ENCODE data around the gene KRT9.

KRT9 gene

GRCh38 chr17:41521574-41522261 lies 50.1 kb downstream of the KRT9 start:
- Histone ChIP-seq H3K4me3 (ENCODE audit: low read length) (no peak overlapping the region), H3K4me1 (ENCODE audit: insufficient read depth, low read length) (no peaks in the 10 kb centered on the region), H3K36me3 (ENCODE audit: insufficient read depth, low read length) (no peaks in the 10 kb centered on the region), H2AFZ (ENCODE audit: low read depth, low read length) (no peak overlapping the region), H3K27me3 (ENCODE audit: insufficient read depth, low read length) (peaks cover 17% of the 10 kb centered on the region), H3K9me3 (ENCODE audit: low read length) (no peaks in the 10 kb centered on the region)

- Histone ChIP-seq H3K27me3 (ENCODE audit: insufficient read depth, low read length) (peaks cover 12% of the 10 kb centered on the region), H3K4me3 (ENCODE audit: low read length) (no peak overlapping the region), H3K4me1 (ENCODE audit: insufficient read depth, low read length) (no peaks in the 10 kb centered on the region), H3K9me3 (ENCODE audit: low read length) (no peaks in the 10 kb centered on the region), H3K36me3 (ENCODE audit: insufficient read depth, low read length) (no peaks in the 10 kb centered on the region), H2AFZ (ENCODE audit: low read depth, low read length) (no peak overlapping the region)
These were observed 50.9 kb downstream of the KRT9 start for GRCh38 chr17:41520821-41521521.

GRCh38 chr17:41519501-41520224 lies 52.2 kb downstream of the KRT9 start:
- H3K36me3 ChIP-seq (ENCODE audit: insufficient read depth, low read length) = no peaks in the 10 kb centered on the region
- H3K4me1 ChIP-seq (ENCODE audit: insufficient read depth, low read length) = no peaks in the 10 kb centered on the region
- H3K9me3 ChIP-seq (ENCODE audit: low read length) = no peaks in the 10 kb centered on the region
- H2AFZ ChIP-seq (ENCODE audit: low read depth, low read length) = no peak overlapping the region
- H3K4me3 ChIP-seq (ENCODE audit: low read length) = no peak overlapping the region
- peaks cover 6% of the 10 kb centered on the region for H3K27me3 ChIP-seq (ENCODE audit: insufficient read depth, low read length)

DNA sequence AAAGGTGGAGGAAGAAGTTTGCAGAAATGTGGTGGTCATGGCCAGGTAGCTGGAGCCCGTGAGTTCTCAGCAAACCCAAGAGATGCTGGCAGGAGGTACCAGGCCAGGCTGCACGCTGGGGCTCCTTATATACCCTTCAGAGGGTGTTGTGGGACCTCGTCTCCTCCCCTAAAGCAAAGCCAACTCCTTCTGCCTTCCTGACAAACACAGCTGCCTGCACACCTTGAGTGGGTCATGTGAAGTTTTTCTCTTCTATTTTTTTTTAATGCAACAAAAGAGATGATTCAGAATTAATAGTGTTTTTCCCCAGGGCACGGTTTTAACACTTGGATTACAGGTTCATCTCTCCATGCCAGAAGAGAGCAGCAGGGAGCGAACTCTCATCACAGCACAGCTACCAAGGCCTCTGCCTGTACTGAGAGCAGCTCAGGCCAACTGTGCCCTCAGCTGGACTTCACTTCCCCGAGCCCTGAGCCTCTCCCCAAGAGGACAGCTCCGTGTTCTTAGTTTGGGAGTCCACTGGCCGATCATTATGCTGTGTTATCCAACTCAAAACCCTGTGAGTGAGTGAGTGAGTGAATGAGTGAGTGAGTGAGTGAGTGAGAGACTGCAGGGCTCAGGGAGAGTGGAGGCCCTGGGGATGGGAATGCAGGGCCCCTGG lies 52.9 kb downstream of the KRT9 start, which contains the start of gene KRT15:
Gene KRT15, minus strand, starts transcription at position 102 of the 661 bp plus-strand sequence. Its CDS starts 63 bp downstream, at position 39.
- H3K36me3 ChIP-seq (ENCODE audit: insufficient read depth, low read length) = no peaks in the 10 kb centered on the region
- H3K4me3 ChIP-seq (ENCODE audit: low read length) = no peak within 1 kb of the TSS
- H3K9me3 ChIP-seq (ENCODE audit: low read length) = no peaks in the 10 kb centered on the region
- H3K27me3 ChIP-seq (ENCODE audit: insufficient read depth, low read length) = peaks cover 6% of the 10 kb centered on the region
- no peaks in the 10 kb centered on the region for H3K4me1 ChIP-seq (ENCODE audit: insufficient read depth, low read length)
- no peak within 1 kb of the TSS for H2AFZ ChIP-seq (ENCODE audit: low read depth, low read length)

DNA sequence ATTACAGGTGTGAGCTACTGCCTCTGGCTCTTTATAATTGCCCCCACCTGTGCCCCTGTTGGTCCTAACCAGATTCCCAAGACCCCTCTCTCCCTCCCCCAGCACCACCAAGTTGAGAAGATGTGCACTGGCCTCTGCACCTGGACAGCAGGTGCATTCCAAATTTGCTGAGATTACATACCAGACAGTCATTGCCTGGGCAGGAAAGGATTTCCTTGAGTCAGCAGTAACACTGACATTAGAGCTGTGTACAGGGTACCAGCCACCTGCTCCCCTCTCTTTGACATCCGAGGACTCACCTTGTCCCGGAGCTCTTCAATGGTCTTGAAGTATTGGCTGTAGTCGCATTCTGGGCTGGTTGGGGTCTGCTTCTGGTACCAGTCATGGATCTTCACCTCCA lies 53.8 kb downstream of the KRT9 start:
- Histone ChIP-seq H3K4me1 (ENCODE audit: insufficient read depth, low read length) (no peaks in the 10 kb centered on the region), H3K9me3 (ENCODE audit: low read length) (no peaks in the 10 kb centered on the region), H2AFZ (ENCODE audit: low read depth, low read length) (no peak overlapping the region), H3K4me3 (ENCODE audit: low read length) (no peak overlapping the region), H3K36me3 (ENCODE audit: insufficient read depth, low read length) (no peaks in the 10 kb centered on the region), H3K27me3 (ENCODE audit: insufficient read depth, low read length) (peaks cover 6% of the 10 kb centered on the region)

GRCh38 chr17:41516830-41517283 lies 55.0 kb downstream of the KRT9 start:
- H3K9me3 ChIP-seq (ENCODE audit: low read length) = no peaks in the 10 kb centered on the region
- no peaks in the 10 kb centered on the region for H3K4me1 ChIP-seq (ENCODE audit: insufficient read depth, low read length)
- no peak overlapping the region for H3K4me3 ChIP-seq (ENCODE audit: low read length)
- H3K36me3 ChIP-seq (ENCODE audit: insufficient read depth, low read length) = no peaks in the 10 kb centered on the region
- H3K27me3 ChIP-seq (ENCODE audit: insufficient read depth, low read length) = peaks cover 6% of the 10 kb centered on the region
- H2AFZ ChIP-seq (ENCODE audit: low read depth, low read length) = no peak overlapping the region

GRCh38 chr17:41516147-41516829 lies 55.6 kb downstream of the KRT9 start:
- peaks cover 6% of the 10 kb centered on the region for H3K27me3 ChIP-seq (ENCODE audit: insufficient read depth, low read length)
- H3K4me1 ChIP-seq (ENCODE audit: insufficient read depth, low read length) = no peaks in the 10 kb centered on the region
- no peak overlapping the region for H2AFZ ChIP-seq (ENCODE audit: low read depth, low read length)
- H3K9me3 ChIP-seq (ENCODE audit: low read length) = no peaks in the 10 kb centered on the region
- no peaks in the 10 kb centered on the region for H3K36me3 ChIP-seq (ENCODE audit: insufficient read depth, low read length)
- no peak overlapping the region for H3K4me3 ChIP-seq (ENCODE audit: low read length)

All from neuron (in vitro differentiated cells).